ENCODE measurements around the gene LRMDA.

LRMDA gene

DNA sequence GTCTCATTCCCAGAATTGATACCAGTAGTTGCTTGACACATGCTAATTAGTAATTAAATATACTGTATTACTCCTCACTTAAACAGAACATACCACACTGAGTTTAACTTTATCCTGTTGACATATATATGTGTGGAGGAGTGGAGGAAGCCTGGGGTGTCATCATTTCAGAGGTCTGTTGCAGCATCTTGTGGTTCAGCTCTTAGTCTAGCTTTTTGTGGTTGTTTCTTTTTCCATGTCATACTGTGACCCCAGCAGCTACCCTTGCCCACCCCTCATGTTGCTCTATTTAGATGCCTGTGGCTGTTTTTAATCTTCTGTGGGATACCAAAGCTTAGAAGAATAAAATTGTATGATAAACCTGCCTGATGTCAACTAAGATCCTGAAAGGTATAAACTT is 875.4 kb downstream of the LRMDA start:
- Histone ChIP-seq H3K27ac (no peak overlapping the region), H3K4me3 (no peak overlapping the region)
- DNase-seq (ENCODE audit: low spot score), result no peak

DNA sequence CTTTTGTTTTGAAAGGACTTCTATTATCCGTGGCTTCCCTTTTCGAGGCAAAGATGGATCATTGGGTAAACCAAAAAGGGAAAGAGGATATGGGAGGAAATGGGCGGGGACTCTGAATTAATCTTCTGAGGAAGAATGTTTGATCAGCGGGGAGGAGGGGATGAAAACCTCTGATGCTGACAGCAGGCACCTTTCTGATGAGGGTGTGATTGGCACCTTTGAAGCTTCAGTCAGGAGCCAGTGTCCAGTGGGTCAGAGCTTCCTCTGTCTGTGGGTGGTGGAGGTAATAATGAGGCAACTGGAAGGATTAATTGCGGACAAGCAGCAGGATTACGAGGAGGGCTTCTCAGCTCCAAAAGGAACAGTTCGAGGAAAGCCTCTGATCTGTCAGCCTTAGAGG is 877.6 kb downstream of the LRMDA start:
- Histone ChIP-seq H3K27ac (peak overlapping the region; percentile 52 to 72), H3K4me3 (no peak overlapping the region)
- TF ChIP-seq, protein P1, sequence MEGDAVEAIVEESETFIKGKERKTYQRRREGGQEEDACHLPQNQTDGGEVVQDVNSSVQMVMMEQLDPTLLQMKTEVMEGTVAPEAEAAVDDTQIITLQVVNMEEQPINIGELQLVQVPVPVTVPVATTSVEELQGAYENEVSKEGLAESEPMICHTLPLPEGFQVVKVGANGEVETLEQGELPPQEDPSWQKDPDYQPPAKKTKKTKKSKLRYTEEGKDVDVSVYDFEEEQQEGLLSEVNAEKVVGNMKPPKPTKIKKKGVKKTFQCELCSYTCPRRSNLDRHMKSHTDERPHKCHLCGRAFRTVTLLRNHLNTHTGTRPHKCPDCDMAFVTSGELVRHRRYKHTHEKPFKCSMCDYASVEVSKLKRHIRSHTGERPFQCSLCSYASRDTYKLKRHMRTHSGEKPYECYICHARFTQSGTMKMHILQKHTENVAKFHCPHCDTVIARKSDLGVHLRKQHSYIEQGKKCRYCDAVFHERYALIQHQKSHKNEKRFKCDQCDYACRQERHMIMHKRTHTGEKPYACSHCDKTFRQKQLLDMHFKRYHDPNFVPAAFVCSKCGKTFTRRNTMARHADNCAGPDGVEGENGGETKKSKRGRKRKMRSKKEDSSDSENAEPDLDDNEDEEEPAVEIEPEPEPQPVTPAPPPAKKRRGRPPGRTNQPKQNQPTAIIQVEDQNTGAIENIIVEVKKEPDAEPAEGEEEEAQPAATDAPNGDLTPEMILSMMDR (IDR thresholded peaks at IDR 0.05), result no peak
- no peak for DNase-seq (ENCODE audit: low spot score)

More for the DNA sequence above, 875.4 kb downstream of the LRMDA start:
- TF ChIP-seq, protein P1 (IDR thresholded peaks at IDR 0.05), result no peak

DNA sequence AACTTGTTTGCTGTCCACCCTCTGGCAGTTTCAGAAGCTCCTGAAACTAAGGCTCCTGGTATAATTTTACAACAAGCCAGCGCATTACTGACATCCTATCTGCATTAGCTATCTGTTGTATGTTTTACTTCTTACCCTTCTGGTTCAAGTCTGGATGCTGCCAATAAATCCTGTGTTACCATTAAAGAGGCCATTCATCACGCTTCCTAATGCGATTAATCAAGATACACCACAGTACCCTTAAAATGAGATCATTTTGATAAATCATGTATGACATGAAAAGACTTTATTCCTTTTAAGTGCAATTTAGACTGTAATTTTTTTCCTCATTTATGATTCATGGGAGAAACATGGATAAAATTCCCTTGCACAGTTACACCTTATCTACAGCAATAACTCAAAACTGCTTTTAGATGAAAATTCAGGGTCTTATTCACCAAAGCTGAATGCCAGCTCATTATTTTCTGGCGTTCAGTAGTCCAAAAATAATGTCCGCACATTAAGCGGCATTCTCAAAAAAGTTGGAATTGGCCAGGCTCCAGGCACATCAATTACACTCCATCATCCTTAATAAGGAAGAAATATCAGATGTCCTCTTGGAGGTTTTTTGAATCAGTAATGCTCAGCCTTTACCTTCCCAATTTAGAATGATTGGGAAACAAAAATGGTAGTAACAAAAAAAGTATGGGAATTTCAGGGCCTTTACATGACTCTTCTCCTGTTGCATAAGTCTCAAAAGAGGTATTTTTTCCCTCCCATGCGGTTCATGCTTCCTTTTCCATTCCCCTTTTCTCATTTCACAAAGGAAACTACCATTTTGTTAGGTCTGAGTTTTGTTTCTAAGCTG is 878.5 kb downstream of the LRMDA start:
- Histone ChIP-seq H3K27ac (peak overlapping the region; percentile 52 to 72), H3K4me3 (no peak overlapping the region)
- DNase-seq (ENCODE audit: low spot score), result no peak
- TF ChIP-seq, protein P1 (IDR thresholded peaks at IDR 0.05), result no peak

DNA sequence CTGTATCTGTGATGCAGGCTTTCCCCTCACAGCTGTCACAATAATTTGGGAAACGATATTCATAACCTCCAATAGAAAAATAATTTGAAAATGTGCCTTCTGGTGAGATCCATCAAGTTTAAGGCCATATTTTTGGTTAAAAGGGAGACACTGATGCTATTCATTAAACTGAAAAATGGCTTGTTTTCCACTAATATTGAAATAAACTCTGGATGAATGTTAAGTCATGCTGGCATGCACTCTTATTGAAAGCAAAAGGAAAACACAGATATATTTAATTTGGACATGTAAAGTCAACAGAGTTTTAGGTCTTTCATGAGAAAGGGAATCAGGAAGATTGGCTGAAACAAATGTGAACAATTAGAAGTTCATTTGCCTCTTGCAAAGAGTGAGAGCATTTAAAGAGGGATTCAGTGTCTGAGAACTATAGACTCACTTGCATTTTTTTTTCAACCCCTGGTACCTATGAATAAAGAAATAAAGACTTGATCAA is 879.2 kb downstream of the LRMDA start:
- DNase-seq (ENCODE audit: low spot score), result no peak
- no peak overlapping the region for H3K4me3 ChIP-seq
- H3K27ac ChIP-seq, result peak overlapping the region; percentile 6 to 72
- TF ChIP-seq, protein P1 (IDR thresholded peaks at IDR 0.05), result no peak

DNA sequence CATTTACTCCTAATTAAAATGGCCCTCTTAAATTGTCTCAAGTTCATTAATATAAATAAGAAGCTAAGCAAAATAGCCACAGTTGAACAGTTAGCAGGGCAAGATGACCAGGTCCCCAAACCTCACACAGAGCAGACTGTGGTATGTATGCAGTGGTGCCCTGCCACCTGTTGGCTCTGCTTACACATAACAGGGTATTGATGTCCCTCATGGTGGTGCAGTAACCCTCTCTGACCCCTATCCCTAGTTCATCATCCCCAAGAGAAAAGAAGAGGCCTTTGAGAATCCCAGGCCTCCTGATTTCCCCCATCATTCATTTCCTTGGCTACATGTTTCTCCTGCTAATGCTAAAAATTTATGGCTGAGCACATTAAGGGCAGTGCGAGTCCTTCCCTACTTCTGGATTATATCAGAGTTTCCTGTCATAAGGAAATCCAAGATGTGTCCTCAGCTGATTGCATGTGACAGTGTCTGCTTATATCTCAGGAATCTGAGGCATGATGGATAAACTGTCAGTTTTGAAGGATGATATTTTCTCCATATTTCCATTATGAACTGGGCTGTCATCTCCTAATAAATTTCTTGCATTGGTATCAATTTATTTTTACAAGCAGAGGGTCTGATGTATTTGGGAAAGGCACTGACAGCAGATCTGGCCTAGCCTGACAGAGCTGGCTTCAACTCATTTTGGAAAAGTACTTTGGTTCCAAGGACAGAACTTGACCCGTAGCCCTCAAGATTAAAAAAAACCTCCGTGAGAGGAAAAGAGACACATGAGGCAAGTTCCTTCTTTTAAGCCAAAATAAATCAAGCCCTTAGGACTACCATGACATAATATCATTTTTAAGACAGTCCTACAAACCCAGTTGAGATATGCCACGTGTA is 880.6 kb downstream of the LRMDA start:
- TF ChIP-seq, protein P1 (IDR thresholded peaks at IDR 0.05), result no peak
- Histone ChIP-seq H3K27ac (peak overlapping the region; percentile 31 to 75), H3K4me3 (no peak overlapping the region)
- no peak for DNase-seq (ENCODE audit: low spot score)

DNA sequence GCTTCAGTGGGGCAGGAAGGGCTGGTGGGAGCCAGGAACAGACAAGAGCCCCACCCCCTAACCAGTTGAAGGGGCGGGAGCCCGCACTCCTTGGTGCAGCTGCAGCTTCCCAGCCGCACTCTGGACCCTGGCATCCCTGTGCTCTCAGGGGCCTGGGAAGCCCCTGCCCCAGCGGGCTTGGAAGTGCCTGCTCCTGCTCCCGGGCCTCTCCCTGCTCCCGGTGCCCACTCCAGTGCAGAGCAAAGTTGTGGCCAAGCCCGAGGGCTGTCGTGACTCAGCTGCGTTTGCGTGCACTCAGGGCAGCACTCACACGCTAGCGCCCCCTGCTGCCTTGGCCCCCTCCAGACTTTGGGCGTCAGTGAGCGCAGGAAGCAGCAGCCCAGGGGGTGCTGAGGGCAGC is 883.8 kb downstream of the LRMDA start:
- TF ChIP-seq, protein P1 (IDR thresholded peaks at IDR 0.05), result no peak
- no peak for DNase-seq (ENCODE audit: low spot score)
- Histone ChIP-seq H3K27ac (no peak overlapping the region), H3K4me3 (no peak overlapping the region)

Measured in coronary artery (tissue), 2 donors.